Measurements from ENCODE around the gene EYS. TPM values are rescaled to one million over a fixed set of nuclear protein-coding genes. Genes with fewer than 3 reads are reported as not detected.

Gene EYS
- polyA plus RNA-seq, 1 experiment, result not detected

GRCh38 chr6:64257586-64257985, 1449.4 kb downstream of the EYS start:
- CTCF ChIA-PET, result no interaction called here

GRCh38 chr6:64256483-64256882, 1450.5 kb downstream of the EYS start:
- no peaks in the 10 kb centered on the region for H3K27me3 ChIP-seq (ENCODE audit: control insufficient read depth, insufficient read depth, low read length)
- ChIA-PET CTCF (no interaction called here), POLR2A (no interaction called here)
- no peak for TF ChIP-seq CTCF (IDR thresholded peaks at IDR 0.05; ENCODE audit: insufficient read depth, low read depth, low read length)
- H3K4me3 ChIP-seq (ENCODE audit: low read depth, low read length), result no peak overlapping the region
- no peak for DNase-seq (ENCODE audit: low read depth)
- H3K36me3 ChIP-seq (ENCODE audit: control insufficient read depth, insufficient read depth, low read length), result no peaks in the 10 kb centered on the region

More at GRCh38 chr6:64257586-64257985, 1449.4 kb downstream of the EYS start:
- TF ChIP-seq CTCF (IDR thresholded peaks at IDR 0.05; ENCODE audit: insufficient read depth, low read depth, low read length), result no peak
- no peaks in the 10 kb centered on the region for H3K27me3 ChIP-seq (ENCODE audit: control insufficient read depth, insufficient read depth, low read length)
- DNase-seq (ENCODE audit: low read depth), result no peak
- no peak overlapping the region for H3K4me3 ChIP-seq (ENCODE audit: low read depth, low read length)
- POLR2A ChIA-PET, result no interaction called here
- H3K36me3 ChIP-seq (ENCODE audit: control insufficient read depth, insufficient read depth, low read length), result no peaks in the 10 kb centered on the region

GRCh38 chr6:64255000-64255399, 1452.0 kb downstream of the EYS start:
- Histone ChIP-seq H3K27me3 (ENCODE audit: control insufficient read depth, insufficient read depth, low read length) (no peaks in the 10 kb centered on the region), H3K4me3 (ENCODE audit: low read depth, low read length) (no peak overlapping the region), H3K36me3 (ENCODE audit: control insufficient read depth, insufficient read depth, low read length) (no peaks in the 10 kb centered on the region)
- POLR2A ChIA-PET, result no interaction called here
- no peak for TF ChIP-seq CTCF (IDR thresholded peaks at IDR 0.05; ENCODE audit: insufficient read depth, low read depth, low read length)
- CTCF ChIA-PET, result no interaction called here
- DNase-seq (ENCODE audit: low read depth), result no peak

GRCh38 chr6:64254558-64254957, 1452.5 kb downstream of the EYS start:
- no peaks in the 10 kb centered on the region for H3K36me3 ChIP-seq (ENCODE audit: control insufficient read depth, insufficient read depth, low read length)
- no peak overlapping the region for H3K4me3 ChIP-seq (ENCODE audit: low read depth, low read length)
- CTCF ChIA-PET, result no interaction called here
- no peak for TF ChIP-seq CTCF (IDR thresholded peaks at IDR 0.05; ENCODE audit: insufficient read depth, low read depth, low read length)
- no peak for DNase-seq (ENCODE audit: low read depth)
- H3K27me3 ChIP-seq (ENCODE audit: control insufficient read depth, insufficient read depth, low read length), result no peaks in the 10 kb centered on the region
- POLR2A ChIA-PET, result no interaction called here

- ChIA-PET POLR2A (no interaction called here), CTCF (interaction anchor here (1.0 kb wide), 1 partner anchor 240 kb away, joined by 3 read pairs; no protein-coding TSS in a partner anchor)
- DNase-seq (ENCODE audit: low read depth), result no peak
- Histone ChIP-seq H3K36me3 (ENCODE audit: control insufficient read depth, insufficient read depth, low read length) (no peaks in the 10 kb centered on the region), H3K27me3 (ENCODE audit: control insufficient read depth, insufficient read depth, low read length) (no peaks in the 10 kb centered on the region), H3K4me3 (ENCODE audit: low read depth, low read length) (no peak overlapping the region)
- no peak for TF ChIP-seq CTCF (IDR thresholded peaks at IDR 0.05; ENCODE audit: insufficient read depth, low read depth, low read length)
Observed at GRCh38 chr6:64252256-64252655, 1454.8 kb downstream of the EYS start.
